A673 (cell line): ENCODE data around the gene NFS1. TPM values are rescaled to one million over a fixed set of nuclear protein-coding genes. Genes with fewer than 3 reads are reported as not detected.

ENCODE experiments used
- BruUV-seq: library from RNA; stranded (reverse); fragments of 400-500 nt; replicated peaks from 2 replicates; lab custom pipeline; 2021; lab: Mats Ljungman, UMichigan
- CTCF ChIA-PET: fragments of 300-600 bp; sonication (Branson Sonifier 250); formaldehyde crosslinking; loops from one replicate; lab custom pipeline; 2022; ENCODE audit warnings: antibody characterized with exemption; lab: Charles Lee
- POLR2A ChIA-PET: fragments of 300-600 bp; sonication (Branson Sonifier 250); formaldehyde crosslinking; loops from one replicate; lab custom pipeline; 2022; ENCODE audit warnings: antibody characterized with exemption; ENCODE audit not compliant: low non-redundant PET; lab: Charles Lee
- DNase-seq: peaks from one replicate; pipeline ENCODE4 v3.0.0-alpha.2; 2015; ENCODE audit warnings: low spot score
- H3K27ac ChIP-seq: fragments of 200-600 bp; sonication (generic); 2 replicates; pipeline ENCODE4 v1.5.1; 2016; ENCODE audit warnings: mixed run types, low read depth, mild to moderate bottlenecking, mixed read lengths, antibody characterized with exemption, low read length; ENCODE audit not compliant: poor library complexity, severe bottlenecking
- H3K27me3 ChIP-seq: fragments of 200-600 bp; sonication (generic); replicated peaks from 2 replicates; pipeline ENCODE4 v1.6.1; 2017; ENCODE audit warnings: mixed run types, low read depth, mild to moderate bottlenecking, mixed read lengths, antibody characterized with exemption, low read length; ENCODE audit not compliant: insufficient read depth, poor library complexity
- H3K36me3 ChIP-seq: fragments of 200-600 bp; sonication (generic); 2 replicates; pipeline ENCODE4 v1.6.1; 2016; ENCODE audit warnings: mixed run types, mild to moderate bottlenecking, mixed read lengths, antibody characterized with exemption, low read length; ENCODE audit not compliant: insufficient read depth, poor library complexity, severe bottlenecking
- H3K4me1 ChIP-seq: fragments of 200-600 bp; sonication (generic); 2 replicates; pipeline ENCODE4 v1.6.1; 2017; ENCODE audit warnings: mixed run types, mild to moderate bottlenecking, mixed read lengths, antibody characterized with exemption, low read length; ENCODE audit not compliant: insufficient read depth, poor library complexity, severe bottlenecking
- H3K4me3 ChIP-seq: fragments of 200-600 bp; sonication (generic); 2 replicates; pipeline ENCODE4 v1.5.1; 2016; ENCODE audit warnings: low read depth, mixed run types, mild to moderate bottlenecking, mixed read lengths, low read length; ENCODE audit not compliant: poor library complexity, severe bottlenecking
- H3K9me3 ChIP-seq: fragments of 200-600 bp; sonication (generic); 2 replicates; pipeline ENCODE4 v1.6.1; 2016; ENCODE audit warnings: mixed run types, low read depth, mild to moderate bottlenecking, mixed read lengths, antibody characterized with exemption, low read length; ENCODE audit not compliant: poor library complexity, severe bottlenecking
- CTCF ChIP-seq: fragments of 300-800, 200-600 bp; sonication (generic); conservative IDR thresholded peaks from 2 replicates; pipeline ENCODE4 v1.5.1; 2017; ENCODE audit warnings: low read depth, mild to moderate bottlenecking, antibody characterized with exemption, low read length, moderate library complexity, mixed read lengths
- EZH2 ChIP-seq: fragments of 200-600 bp; sonication (generic); IDR thresholded peaks from 2 replicates; pipeline ENCODE4 v1.6.1; 2017; ENCODE audit warnings: borderline replicate concordance, low read depth, mild to moderate bottlenecking, mixed read lengths, antibody characterized with exemption, low read length; ENCODE audit not compliant: poor library complexity, severe bottlenecking
- intact Hi-C: fragments of 100-400 bp; cut with micrococcal nuclease; formaldehyde crosslinking; loops from one replicate; pipeline ENCODE4 v1.10.0; 2022; ENCODE audit not compliant: unreplicated experiment
- total RNA-seq: library from RNA; stranded (reverse); gene quantifications from 2 replicates; pipeline ENCODE4 v1.2.3, GENCODE V29; 2021

Gene NFS1
- total RNA-seq, 1 experiment from 2014 or later = 22.2 TPM

GRCh38 chr20:35721621-35722020 lies 22.5 kb upstream of the NFS1 start:
- POLR2A ChIA-PET = interaction anchor here (0.8 kb wide), 1 partner anchor 21 kb away, joined by 4 read pairs; no protein-coding TSS in a partner anchor
- Histone ChIP-seq H3K9me3 (no peaks in the 10 kb centered on the region), H3K36me3 (peaks cover 100% of the 10 kb centered on the region), H3K4me3 (no peak overlapping the region), H3K27ac (no peak overlapping the region), H3K4me1 (no peaks in the 10 kb centered on the region), H3K27me3 (no peaks in the 10 kb centered on the region)
- no peak for DNase-seq
- no TSS peak for BruUV-seq
- CTCF ChIA-PET = interaction anchor here (0.7 kb wide), 1 partner anchor 242 kb away, joined by 6 read pairs; no protein-coding TSS in a partner anchor
- intact Hi-C loops = no loop called here
- TF ChIP-seq CTCF = no peak
- no peak for TF ChIP-seq EZH2

GRCh38 chr20:35721219-35721618 lies 22.1 kb upstream of the NFS1 start:
- intact Hi-C loops = no loop called here
- Histone ChIP-seq H3K9me3 (no peaks in the 10 kb centered on the region), H3K36me3 (peaks cover 100% of the 10 kb centered on the region), H3K27ac (no peak overlapping the region), H3K4me1 (no peaks in the 10 kb centered on the region), H3K4me3 (no peak overlapping the region), H3K27me3 (no peaks in the 10 kb centered on the region)
- no peak for TF ChIP-seq EZH2
- TF ChIP-seq CTCF = no peak
- CTCF ChIA-PET = no interaction called here
- POLR2A ChIA-PET = interaction anchor here (0.8 kb wide), 1 partner anchor 21 kb away, joined by 4 read pairs; no protein-coding TSS in a partner anchor
- no peak for DNase-seq
- BruUV-seq = no TSS peak

- Histone ChIP-seq H3K27ac (no peak overlapping the region), H3K4me1 (no peaks in the 10 kb centered on the region), H3K4me3 (no peak overlapping the region), H3K27me3 (no peaks in the 10 kb centered on the region), H3K36me3 (peaks cover 100% of the 10 kb centered on the region), H3K9me3 (no peaks in the 10 kb centered on the region)
- intact Hi-C loops = no loop called here
- TF ChIP-seq CTCF (no peak), EZH2 (no peak)
- ChIA-PET POLR2A (interaction anchor here (0.7 kb wide), 1 partner anchor 85 kb away, joined by 3 read pairs; no protein-coding TSS in a partner anchor), CTCF (interaction anchor here (1.1 kb wide), 1 partner anchor 164 kb away, joined by 3 read pairs; no protein-coding TSS in a partner anchor)
- no peak for DNase-seq
- no TSS peak for BruUV-seq
Measured at GRCh38 chr20:35720165-35721123, 21.3 kb upstream of the NFS1 start.
